Measurements from ENCODE around the gene MYO18B.

Gene MYO18B

DNA sequence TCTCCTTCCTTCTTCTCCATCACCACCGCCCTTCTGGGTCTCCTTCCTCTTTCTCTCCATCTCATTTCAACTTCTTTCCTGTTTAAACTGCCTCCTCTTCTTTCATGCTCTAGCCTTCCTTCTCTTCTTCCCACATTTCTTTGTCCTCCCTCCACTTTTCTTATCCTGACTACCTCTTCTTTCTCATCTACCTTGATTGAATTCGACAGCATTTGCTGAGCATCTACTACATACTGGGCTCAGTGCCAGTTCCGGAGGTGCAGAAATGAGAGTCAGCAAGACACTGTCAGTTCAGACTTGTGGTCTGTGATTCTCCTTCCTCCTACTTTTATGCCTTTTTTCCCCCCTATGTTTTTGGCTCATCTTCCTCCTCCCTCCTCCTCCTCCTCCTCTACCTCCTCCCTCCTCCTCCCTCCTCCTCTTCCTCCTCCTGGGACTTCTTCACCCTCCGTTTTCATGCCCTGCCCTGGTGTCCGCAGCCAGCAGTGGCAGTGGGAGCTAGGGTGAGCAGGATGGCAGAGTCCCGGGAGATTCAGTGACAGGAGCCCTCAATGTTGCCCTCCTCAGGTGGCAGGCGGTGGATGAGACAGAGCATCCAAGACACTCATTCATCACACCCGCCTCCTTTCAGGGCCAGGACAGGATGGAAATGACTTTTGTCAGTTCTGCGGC lies 281.3 kb downstream of the MYO18B start:
- H3K4me3 ChIP-seq (ENCODE audit: low read depth, low read length), result no peak overlapping the region
- TF ChIP-seq, protein P1, sequence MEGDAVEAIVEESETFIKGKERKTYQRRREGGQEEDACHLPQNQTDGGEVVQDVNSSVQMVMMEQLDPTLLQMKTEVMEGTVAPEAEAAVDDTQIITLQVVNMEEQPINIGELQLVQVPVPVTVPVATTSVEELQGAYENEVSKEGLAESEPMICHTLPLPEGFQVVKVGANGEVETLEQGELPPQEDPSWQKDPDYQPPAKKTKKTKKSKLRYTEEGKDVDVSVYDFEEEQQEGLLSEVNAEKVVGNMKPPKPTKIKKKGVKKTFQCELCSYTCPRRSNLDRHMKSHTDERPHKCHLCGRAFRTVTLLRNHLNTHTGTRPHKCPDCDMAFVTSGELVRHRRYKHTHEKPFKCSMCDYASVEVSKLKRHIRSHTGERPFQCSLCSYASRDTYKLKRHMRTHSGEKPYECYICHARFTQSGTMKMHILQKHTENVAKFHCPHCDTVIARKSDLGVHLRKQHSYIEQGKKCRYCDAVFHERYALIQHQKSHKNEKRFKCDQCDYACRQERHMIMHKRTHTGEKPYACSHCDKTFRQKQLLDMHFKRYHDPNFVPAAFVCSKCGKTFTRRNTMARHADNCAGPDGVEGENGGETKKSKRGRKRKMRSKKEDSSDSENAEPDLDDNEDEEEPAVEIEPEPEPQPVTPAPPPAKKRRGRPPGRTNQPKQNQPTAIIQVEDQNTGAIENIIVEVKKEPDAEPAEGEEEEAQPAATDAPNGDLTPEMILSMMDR (IDR thresholded peaks at IDR 0.05; ENCODE audit: low read depth, low read length), result no peak
- no peak for DNase-seq (ENCODE audit: low read depth, low spot score)
- in situ Hi-C loops (cut with HindIII; ENCODE audit: low sequenced_read_pairs), result no loop called here

DNA sequence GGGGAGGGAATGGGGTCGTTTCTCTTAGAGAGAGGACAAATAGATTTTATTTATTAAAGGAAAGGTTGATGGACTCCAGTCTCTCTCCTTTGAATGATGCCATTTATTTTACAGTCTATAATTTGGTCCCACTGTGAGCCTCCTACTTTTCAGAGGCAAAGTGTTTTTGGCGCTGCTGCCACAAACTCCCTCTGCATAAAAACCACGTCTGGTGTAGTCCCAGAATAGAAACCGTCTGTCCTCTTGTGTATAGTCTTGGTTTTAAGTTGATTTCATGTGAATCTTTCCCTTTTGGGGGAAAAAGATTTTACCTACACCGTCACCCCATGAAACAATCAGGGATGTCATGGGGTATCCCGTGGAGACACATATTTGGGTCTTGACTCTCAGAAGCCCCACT lies 283.6 kb downstream of the MYO18B start:
- no peak overlapping the region for H3K4me3 ChIP-seq (ENCODE audit: low read depth, low read length)

GRCh38 chr22:26027341-26027740 lies 285.4 kb downstream of the MYO18B start:
- TF ChIP-seq, protein P1 (IDR thresholded peaks at IDR 0.05; ENCODE audit: low read depth, low read length), result no peak
- no peak overlapping the region for H3K4me3 ChIP-seq (ENCODE audit: low read depth, low read length)
- DNase-seq (ENCODE audit: low read depth, low spot score), result no peak
- in situ Hi-C loops (cut with HindIII; ENCODE audit: low sequenced_read_pairs), result no loop called here

More for the DNA sequence above, 283.6 kb downstream of the MYO18B start:
- TF ChIP-seq, protein P1 (IDR thresholded peaks at IDR 0.05; ENCODE audit: low read depth, low read length), result no peak
- no peak for DNase-seq (ENCODE audit: low read depth, low spot score)
- in situ Hi-C loops (cut with HindIII; ENCODE audit: low sequenced_read_pairs), result no loop called here

GRCh38 chr22:26031641-26032040 lies 289.7 kb downstream of the MYO18B start:
- DNase-seq (ENCODE audit: low read depth, low spot score), result no peak
- H3K4me3 ChIP-seq (ENCODE audit: low read depth, low read length), result no peak overlapping the region
- TF ChIP-seq, protein P1 (IDR thresholded peaks at IDR 0.05; ENCODE audit: low read depth, low read length), result no peak
- in situ Hi-C loops (cut with HindIII; ENCODE audit: low sequenced_read_pairs), result no loop called here

DNA sequence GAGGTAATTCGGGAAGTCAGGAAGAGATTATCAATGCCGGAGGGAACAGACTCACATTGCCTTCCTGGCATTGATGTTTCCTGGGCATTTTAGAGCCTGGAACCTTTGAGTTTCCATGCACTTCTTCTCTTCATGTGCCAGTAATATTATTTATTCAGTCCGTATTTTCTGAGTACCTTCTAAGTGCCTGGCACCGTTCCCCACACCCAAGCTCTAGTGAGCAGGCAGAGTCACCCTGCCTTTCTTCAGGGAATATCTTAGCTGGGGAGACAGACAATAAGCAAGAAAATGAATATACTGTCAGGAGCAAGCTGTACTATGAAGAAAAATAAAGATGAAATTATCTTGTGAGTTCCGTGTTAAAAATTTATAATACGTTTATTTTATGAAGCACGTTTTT lies 291.1 kb downstream of the MYO18B start:
- in situ Hi-C loops (cut with HindIII; ENCODE audit: low sequenced_read_pairs), result no loop called here
- DNase-seq (ENCODE audit: low read depth, low spot score), result no peak
- no peak overlapping the region for H3K4me3 ChIP-seq (ENCODE audit: low read depth, low read length)
- TF ChIP-seq, protein P1 (IDR thresholded peaks at IDR 0.05; ENCODE audit: low read depth, low read length), result no peak

- TF ChIP-seq, protein P1 (IDR thresholded peaks at IDR 0.05; ENCODE audit: low read depth, low read length), result no peak
- no peak overlapping the region for H3K4me3 ChIP-seq (ENCODE audit: low read depth, low read length)
Observed at GRCh38 chr22:26033586-26033985, 291.6 kb downstream of the MYO18B start.

More at GRCh38 chr22:26033586-26033985, 291.6 kb downstream of the MYO18B start:
- DNase-seq (ENCODE audit: low read depth, low spot score), result no peak
- in situ Hi-C loops (cut with HindIII; ENCODE audit: low sequenced_read_pairs), result no loop called here

All from astrocyte of the spinal cord (primary cell).